LNCAP (cell line): Measurements from ENCODE around the gene UBL7.

Source experiments
- TF ChIP-seq, protein P1 (sequence below): fragments of 450-650 bp; IDR thresholded peaks from 2 replicates; pipeline ENCODE4 v1.5.1; 2017; ENCODE audit warnings: mild to moderate bottlenecking

The UBL7 gene

DNA sequence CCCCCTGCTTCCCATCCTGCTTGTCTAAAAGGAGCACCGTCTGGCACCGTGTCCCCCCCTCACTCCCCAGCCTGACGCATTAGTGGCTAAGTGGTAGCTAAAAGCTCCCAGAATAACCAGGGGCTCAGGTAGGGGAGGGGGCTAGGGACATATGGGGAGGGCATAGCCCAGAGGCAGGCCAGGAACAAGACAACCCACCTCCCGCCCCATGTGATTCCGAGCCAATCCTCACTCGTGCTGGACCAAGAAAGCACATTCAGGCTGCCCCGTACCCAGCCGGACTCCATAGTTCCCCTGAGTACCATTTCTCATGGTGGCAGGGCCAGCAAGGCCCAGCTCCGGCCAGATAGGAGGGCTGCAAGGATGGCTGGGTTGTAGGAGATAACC is 38.7 kb downstream of the UBL7 start:
- TF ChIP-seq, protein P1, sequence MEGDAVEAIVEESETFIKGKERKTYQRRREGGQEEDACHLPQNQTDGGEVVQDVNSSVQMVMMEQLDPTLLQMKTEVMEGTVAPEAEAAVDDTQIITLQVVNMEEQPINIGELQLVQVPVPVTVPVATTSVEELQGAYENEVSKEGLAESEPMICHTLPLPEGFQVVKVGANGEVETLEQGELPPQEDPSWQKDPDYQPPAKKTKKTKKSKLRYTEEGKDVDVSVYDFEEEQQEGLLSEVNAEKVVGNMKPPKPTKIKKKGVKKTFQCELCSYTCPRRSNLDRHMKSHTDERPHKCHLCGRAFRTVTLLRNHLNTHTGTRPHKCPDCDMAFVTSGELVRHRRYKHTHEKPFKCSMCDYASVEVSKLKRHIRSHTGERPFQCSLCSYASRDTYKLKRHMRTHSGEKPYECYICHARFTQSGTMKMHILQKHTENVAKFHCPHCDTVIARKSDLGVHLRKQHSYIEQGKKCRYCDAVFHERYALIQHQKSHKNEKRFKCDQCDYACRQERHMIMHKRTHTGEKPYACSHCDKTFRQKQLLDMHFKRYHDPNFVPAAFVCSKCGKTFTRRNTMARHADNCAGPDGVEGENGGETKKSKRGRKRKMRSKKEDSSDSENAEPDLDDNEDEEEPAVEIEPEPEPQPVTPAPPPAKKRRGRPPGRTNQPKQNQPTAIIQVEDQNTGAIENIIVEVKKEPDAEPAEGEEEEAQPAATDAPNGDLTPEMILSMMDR: no peak

DNA sequence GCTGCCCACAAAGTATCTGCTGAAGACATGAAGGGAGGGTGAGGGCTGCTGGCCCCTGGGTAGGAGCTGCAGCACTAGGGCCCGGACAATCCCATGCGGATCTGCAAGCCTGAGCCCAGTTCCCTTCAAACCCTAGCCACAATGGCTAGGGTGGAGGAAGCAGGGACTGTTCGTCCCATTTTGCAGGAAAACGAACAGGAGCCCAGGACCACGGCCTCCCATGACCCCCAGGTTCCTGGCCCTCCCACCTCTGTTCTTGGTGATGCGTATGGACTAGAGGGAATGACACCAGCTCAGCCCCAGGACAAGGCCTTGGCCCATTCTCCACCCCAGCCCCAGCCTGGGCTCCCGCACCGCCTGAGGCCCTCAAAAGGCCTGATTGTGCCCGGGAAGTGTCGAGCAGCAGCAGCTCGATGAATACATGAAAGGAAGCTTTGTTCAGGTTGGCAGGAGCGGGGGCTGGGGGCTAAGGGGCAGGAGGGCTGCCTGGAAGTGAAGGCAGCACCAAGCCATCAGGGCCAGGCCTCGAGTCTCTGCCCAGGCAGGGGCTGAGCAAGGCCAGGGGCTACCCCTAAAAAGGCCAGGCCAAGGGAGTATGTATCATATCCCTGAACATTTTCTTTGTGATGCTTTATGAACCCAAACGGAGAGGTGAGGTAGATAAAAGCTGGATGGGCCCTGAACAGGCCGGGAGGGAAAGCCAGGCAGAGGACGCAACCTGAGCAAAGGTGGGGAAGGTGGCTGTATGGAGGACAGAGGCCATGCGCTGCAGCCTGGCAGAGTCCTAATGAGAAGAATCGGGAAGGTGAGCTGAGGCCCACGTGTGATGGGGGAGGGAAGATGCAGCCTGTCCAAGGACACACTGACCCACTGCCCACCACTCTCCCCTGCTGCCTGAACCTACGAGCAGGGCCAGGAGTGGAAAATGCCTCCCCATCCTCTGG is 39.4 kb downstream of the UBL7 start:
- TF ChIP-seq, protein P1: no peak

DNA sequence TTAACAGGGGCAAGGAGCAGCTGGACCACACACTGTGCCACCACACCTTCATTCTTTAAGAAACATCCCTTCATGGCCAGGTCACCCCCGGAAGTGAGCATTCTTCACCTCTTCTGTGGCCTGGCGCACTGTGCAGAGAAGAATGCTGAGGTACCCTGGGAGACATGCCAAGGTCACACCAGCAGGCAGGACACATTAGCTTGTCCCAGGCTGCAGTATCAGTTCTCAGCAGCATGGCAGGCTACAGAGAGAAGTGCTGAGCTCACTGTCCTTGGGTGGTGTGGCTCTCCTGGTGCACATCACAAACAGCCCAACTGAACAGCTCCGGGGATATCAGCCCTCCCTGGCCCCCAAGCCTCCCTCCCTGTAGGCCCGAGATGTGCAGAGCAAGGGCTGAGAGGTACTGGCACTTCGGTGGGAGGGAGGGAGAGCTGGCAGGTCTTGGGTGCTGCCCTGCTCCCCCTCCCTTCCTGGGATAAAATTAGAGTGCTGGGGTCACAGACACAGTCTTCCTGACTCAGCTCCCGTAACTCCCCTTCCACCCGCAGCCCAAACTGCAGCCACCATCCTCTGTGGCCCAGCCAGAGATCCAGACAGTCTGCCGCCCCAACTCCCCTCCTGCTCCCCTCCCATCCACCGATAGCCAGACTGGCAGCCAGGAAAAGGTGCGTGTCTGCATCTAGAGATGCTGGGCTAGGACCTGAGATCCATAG is 40.6 kb downstream of the UBL7 start:
- TF ChIP-seq, protein P1: no peak

DNA sequence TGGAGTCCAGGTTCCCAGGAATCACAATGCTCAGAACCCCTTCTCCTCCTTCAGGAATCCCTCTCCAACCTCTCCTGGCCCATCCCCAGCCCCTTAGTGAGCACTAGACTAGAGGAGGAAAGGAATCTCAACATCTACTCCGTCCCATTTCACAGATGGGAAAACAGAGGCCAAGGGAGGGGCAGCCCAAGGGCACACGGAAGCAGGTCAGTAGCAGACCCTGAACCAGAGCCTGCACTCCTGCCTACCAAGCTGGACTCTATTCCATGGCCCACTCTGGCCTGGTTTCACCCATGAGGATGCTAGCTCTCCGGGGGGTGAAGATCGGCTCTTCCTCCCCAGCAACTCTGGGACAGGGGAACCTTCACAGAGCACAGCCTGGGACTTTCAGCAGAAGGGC is 41.5 kb downstream of the UBL7 start:
- TF ChIP-seq, protein P1: no peak

DNA sequence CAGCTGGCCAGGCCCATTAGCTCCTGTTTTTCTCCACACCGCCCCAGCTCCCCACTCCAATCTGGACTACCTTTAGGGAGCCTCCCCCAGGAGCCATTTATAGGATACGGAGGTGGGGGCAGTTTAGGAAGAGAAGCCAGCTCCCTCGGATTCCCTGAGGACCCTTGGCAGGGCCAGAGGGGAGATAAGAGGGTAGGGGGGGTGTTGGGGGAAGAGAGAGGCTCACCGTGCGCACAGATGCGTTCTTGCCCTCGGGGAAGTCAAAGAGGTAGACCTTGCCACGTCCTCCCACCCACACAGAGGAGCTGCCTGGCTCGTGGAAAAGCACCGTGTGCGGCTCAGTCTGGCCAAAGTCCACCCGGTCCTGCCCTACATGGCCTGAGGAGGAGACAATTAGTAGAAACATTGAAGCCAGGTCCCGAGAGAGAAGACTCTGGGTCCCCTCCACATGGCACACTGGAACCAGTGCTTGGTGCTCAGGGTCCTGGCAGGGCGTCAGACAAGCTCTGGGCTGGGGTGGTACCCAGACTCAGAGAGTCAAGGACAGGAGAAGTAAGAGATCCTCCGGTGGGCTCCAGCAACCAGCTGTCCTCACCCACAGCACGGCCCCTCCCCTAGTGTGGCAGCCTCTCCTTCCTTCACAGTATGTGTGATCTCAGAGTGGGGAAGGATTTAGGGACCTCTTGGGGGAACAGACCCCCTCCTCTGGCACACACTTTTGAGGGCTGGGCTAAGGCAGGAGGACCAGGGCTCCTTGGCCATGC is 42.2 kb downstream of the UBL7 start:
- TF ChIP-seq, protein P1: no peak

DNA sequence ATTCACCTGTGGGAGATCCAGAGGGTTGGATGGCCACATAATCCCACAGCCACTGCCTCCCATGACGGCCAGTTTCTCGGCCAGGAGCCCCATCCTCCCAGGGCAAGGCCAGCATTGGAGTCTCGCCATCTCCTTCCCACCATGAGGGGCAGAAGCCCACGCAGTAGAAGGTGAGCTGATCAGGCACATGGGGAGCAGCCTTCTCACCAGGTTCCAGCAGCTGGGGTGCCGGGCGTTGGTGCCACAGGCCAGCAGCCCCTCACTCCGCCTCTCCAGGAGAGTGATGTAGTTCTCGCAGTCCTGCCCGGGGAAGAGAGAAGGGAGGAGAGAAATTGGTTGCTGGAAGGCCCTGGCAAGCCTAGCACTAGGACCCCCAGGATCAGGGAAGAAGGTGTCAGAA is 43.3 kb downstream of the UBL7 start:
- TF ChIP-seq, protein P1: no peak

DNA sequence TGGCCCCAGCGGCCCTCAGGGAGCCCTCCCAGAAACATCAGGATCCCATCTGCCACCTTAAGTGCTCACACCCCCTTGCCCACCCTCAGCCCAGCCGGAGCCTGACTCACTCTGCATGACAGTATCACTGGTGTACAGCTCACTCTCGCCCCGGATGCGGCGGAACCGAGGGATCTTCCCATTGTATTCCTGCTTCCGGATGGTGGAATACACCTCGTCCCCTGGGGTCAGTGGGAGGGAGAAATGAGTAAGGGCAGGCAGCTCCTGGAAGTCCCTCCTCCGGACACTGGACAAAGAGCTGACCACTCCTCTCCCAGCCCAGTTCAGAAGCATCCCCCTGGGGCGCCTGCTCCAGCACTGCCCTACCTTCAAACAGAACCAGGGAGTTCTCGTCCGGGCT is 43.7 kb downstream of the UBL7 start:
- TF ChIP-seq, protein P1: no peak
